HCEC 1CT (cell line): Measurements from ENCODE around the gene DOLPP1.

Experiments
- DNase-seq: peaks from one replicate; pipeline ENCODE4 v3.0.0-alpha.2; 2017

DOLPP1 gene

GRCh38 chr9:129068110-129068509 is 12.8 kb upstream of the DOLPP1 start:
- DNase-seq = no peak

- DNase-seq = no peak
Measured at GRCh38 chr9:129068990-129069861, 11.7 kb upstream of the DOLPP1 start.

GRCh38 chr9:129069862-129070641 is 10.9 kb upstream of the DOLPP1 start:
- DNase-seq = no peak

GRCh38 chr9:129070696-129071525 is 10.0 kb upstream of the DOLPP1 start:
- DNase-seq = no peak

- no peak for DNase-seq
Measured at GRCh38 chr9:129071526-129072126, 9.3 kb upstream of the DOLPP1 start.

GRCh38 chr9:129072171-129072570 is 8.7 kb upstream of the DOLPP1 start:
- DNase-seq = no peak

GRCh38 chr9:129073404-129073803 is 7.5 kb upstream of the DOLPP1 start:
- no peak for DNase-seq

- no peak for DNase-seq
Measured at GRCh38 chr9:129074106-129074505, 6.8 kb upstream of the DOLPP1 start.

- no peak for DNase-seq
Measured at GRCh38 chr9:129075996-129076639, 4.8 kb upstream of the DOLPP1 start.

- DNase-seq = no peak
Measured at GRCh38 chr9:129076640-129077037, 4.3 kb upstream of the DOLPP1 start.

- no peak for DNase-seq
Measured at GRCh38 chr9:129077236-129077635, 3.7 kb upstream of the DOLPP1 start.

- DNase-seq = no peak
Measured at GRCh38 chr9:129078691-129079503, 2.0 kb upstream of the DOLPP1 start.

GRCh38 chr9:129079829-129080228 is 1.1 kb upstream of the DOLPP1 start:
- no peak for DNase-seq

GRCh38 chr9:129080298-129080600 is 662 bp upstream of the DOLPP1 start:
- DNase-seq = no peak

GRCh38 chr9:129081388-129081904 is 535 bp downstream of the DOLPP1 start:
- peak; percentile 56 for DNase-seq

- DNase-seq = no peak
Measured at GRCh38 chr9:129084087-129084486, 3.2 kb downstream of the DOLPP1 start.

GRCh38 chr9:129089246-129089645 is 8.3 kb downstream of the DOLPP1 start:
- DNase-seq = no peak

GRCh38 chr9:129093602-129094386 is 12.9 kb downstream of the DOLPP1 start:
- no peak for DNase-seq

GRCh38 chr9:129094387-129095169 is 13.7 kb downstream of the DOLPP1 start:
- DNase-seq = no peak
